ENCODE measurements around the gene GAS2.

GAS2 gene

GRCh38 chr11:22728600-22729389, 62.4 kb downstream of the GAS2 start:
- no peak for DNase-seq (ENCODE audit: low read depth in 2 of 2)

GRCh38 chr11:22730319-22730718, 63.9 kb downstream of the GAS2 start:
- DNase-seq (ENCODE audit: low read depth in 2 of 2) = no peak

- no peak for DNase-seq (ENCODE audit: low read depth in 2 of 2)
These were observed 66.2 kb downstream of the GAS2 start for GRCh38 chr11:22732588-22732987.

GRCh38 chr11:22733475-22734248, 67.3 kb downstream of the GAS2 start:
- DNase-seq (ENCODE audit: low read depth in 2 of 2) = no peak

GRCh38 chr11:22734628-22735345, 68.4 kb downstream of the GAS2 start:
- DNase-seq (ENCODE audit: low read depth in 2 of 2) = no peak

GRCh38 chr11:22742157-22742613, 75.8 kb downstream of the GAS2 start:
- DNase-seq (ENCODE audit: low read depth in 2 of 2) = no peak

GRCh38 chr11:22749536-22749935, 83.1 kb downstream of the GAS2 start:
- DNase-seq (ENCODE audit: low read depth in 2 of 2) = no peak

GRCh38 chr11:22752908-22753310, 86.5 kb downstream of the GAS2 start:
- no peak for DNase-seq (ENCODE audit: low read depth in 2 of 2)

- no peak for DNase-seq (ENCODE audit: low read depth in 2 of 2)
These were observed 87.0 kb downstream of the GAS2 start for GRCh38 chr11:22753416-22753815.

GRCh38 chr11:22761066-22761465, 94.7 kb downstream of the GAS2 start:
- no peak for DNase-seq (ENCODE audit: low read depth in 2 of 2)

GRCh38 chr11:22763166-22763565, 96.8 kb downstream of the GAS2 start:
- DNase-seq (ENCODE audit: low read depth in 2 of 2) = no peak

- no peak for DNase-seq (ENCODE audit: low read depth in 2 of 2)
These were observed 98.3 kb downstream of the GAS2 start for GRCh38 chr11:22764735-22765134.

- DNase-seq (ENCODE audit: low read depth in 2 of 2) = no peak
These were observed 101.9 kb downstream of the GAS2 start for GRCh38 chr11:22768281-22768680.

GRCh38 chr11:22769081-22769480, 102.7 kb downstream of the GAS2 start:
- no peak for DNase-seq (ENCODE audit: low read depth in 2 of 2)

GRCh38 chr11:22774716-22775115, 108.3 kb downstream of the GAS2 start:
- no peak for DNase-seq (ENCODE audit: low read depth in 2 of 2)

GRCh38 chr11:22775248-22775647, 108.8 kb downstream of the GAS2 start:
- DNase-seq (ENCODE audit: low read depth in 2 of 2) = no peak

GRCh38 chr11:22778642-22779041, 112.2 kb downstream of the GAS2 start:
- DNase-seq (ENCODE audit: low read depth in 2 of 2) = no peak

GRCh38 chr11:22779850-22780249, 113.4 kb downstream of the GAS2 start:
- no peak for DNase-seq (ENCODE audit: low read depth in 2 of 2)

GRCh38 chr11:22780952-22781593, 114.7 kb downstream of the GAS2 start:
- DNase-seq (ENCODE audit: low read depth in 2 of 2) = no peak

- no peak for DNase-seq (ENCODE audit: low read depth in 2 of 2)
These were observed 118.8 kb downstream of the GAS2 start for GRCh38 chr11:22785251-22785650.

GRCh38 chr11:22786475-22786874, 120.1 kb downstream of the GAS2 start:
- DNase-seq (ENCODE audit: low read depth in 2 of 2) = no peak

- no peak for DNase-seq (ENCODE audit: low read depth in 2 of 2)
These were observed 120.6 kb downstream of the GAS2 start for GRCh38 chr11:22787055-22787454.
